GM18508 (cell line): ENCODE results near the gene HPD.

Experiments used
- ATAC-seq: cut with Tn5 transposase; IDR thresholded peaks from one replicate; pipeline ENCODE4 v1.9.1; 2021; ENCODE audit warnings: moderate number of reproducible peaks; ENCODE audit not compliant: insufficient read depth, unreplicated experiment

The HPD gene

DNA sequence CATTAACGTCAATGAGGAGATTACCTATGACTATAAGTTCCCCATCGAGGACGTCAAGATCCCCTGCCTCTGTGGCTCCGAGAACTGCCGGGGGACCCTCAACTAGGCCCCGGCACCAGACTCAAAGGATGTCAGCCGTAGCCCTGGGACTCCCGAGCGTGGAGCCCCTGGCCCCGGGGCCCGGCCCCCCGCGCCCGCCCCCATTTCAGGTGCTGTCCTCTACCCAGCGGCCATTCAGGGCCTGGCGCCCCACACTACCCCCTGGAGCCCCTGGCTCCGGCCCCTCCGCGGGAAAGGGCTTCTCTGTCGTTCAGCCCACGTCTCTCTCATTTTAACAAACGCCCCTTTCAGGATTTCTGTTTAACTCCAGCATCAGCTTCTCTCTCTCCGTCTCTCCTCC lies 28.5 kb downstream of the HPD start:
- no peak for ATAC-seq

- ATAC-seq: no peak
Observed at GRCh38 chr12:121829250-121829918, 29.3 kb downstream of the HPD start.

GRCh38 chr12:121828826-121829225 lies 29.8 kb downstream of the HPD start:
- no peak for ATAC-seq

GRCh38 chr12:121828306-121828705 lies 30.4 kb downstream of the HPD start:
- no peak for ATAC-seq

GRCh38 chr12:121827351-121828099 lies 31.1 kb downstream of the HPD start:
- no peak for ATAC-seq

- no peak for ATAC-seq
Observed at GRCh38 chr12:121826318-121827150, 32.1 kb downstream of the HPD start.

- no peak for ATAC-seq
Observed at GRCh38 chr12:121825041-121825523, 33.6 kb downstream of the HPD start.

DNA sequence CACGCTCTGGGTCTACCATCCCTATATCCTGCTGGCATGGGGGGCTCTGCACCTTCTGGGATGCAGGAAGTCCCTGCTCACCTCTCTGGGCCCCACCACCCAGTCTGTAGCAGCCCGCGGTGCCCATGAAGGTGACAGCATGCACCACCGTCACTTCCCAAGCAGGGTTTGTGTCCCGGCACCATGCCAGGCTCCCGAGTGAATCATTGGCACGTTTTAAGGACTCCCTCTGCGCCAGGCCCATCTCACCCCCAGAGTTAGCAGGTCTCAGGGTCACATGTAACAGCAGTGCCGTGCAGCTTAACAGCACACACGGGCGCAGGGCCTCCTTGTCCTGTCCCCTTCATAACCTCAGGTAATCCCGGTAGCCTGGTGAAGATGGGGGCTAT lies 34.9 kb downstream of the HPD start:
- no peak for ATAC-seq

GRCh38 chr12:121823101-121823726 lies 35.4 kb downstream of the HPD start:
- no peak for ATAC-seq

- no peak for ATAC-seq
Observed at GRCh38 chr12:121822393-121823100, 36.1 kb downstream of the HPD start.

DNA sequence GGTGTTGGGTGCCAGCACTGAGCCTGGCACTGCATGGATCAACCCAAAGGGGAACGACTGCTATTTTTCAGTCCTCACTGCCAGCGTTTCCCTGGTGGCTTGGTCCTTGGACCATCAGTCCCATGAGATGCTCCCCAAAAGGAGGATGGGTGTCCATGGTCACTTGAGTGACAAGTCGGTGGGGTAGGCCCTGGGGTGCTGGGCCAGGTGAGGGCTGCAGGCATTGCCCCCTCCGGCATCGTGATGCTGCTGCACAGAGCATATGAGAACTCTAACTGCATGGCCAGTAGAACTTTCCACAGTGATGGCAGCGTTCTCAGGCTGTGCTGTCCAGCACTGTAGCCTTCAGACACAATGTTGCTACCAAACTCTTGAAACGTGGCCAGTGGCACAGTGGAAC lies 38.6 kb downstream of the HPD start:
- no peak for ATAC-seq

DNA sequence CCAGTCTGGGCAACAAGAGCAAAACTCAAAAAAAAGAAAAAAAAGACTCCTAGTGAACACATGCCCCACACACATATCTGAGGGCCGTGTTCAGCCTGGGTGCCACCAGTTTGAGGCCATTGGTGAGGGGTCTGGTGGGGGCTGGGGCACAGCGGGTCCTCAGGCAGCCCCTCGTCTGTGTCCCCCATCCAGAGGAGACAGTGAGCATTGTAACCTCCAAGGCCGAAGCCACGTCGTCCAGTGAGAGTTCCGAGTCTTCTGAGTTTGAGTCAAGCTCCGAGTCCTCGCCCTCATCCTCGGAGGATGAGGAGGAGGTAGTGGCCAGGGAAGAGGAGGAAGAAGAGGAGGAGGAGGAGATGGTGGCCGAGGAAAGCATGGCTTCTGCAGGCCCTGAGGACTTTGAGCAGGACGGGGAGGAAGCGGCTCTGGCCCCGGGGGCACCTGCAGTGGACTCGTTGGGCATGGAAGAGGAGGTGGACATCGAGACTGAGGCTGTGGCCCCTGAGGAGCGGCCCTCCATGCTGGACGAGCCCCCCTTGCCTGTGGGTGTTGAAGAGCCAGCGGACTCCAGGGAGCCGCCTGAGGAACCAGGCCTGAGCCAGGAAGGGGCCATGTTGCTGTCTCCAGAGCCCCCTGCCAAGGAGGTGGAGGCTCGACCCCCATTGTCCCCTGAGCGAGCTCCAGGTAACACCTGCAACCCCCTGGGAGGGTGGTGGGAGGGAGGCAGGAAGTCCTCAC lies 39.3 kb downstream of the HPD start:
- no peak for ATAC-seq

DNA sequence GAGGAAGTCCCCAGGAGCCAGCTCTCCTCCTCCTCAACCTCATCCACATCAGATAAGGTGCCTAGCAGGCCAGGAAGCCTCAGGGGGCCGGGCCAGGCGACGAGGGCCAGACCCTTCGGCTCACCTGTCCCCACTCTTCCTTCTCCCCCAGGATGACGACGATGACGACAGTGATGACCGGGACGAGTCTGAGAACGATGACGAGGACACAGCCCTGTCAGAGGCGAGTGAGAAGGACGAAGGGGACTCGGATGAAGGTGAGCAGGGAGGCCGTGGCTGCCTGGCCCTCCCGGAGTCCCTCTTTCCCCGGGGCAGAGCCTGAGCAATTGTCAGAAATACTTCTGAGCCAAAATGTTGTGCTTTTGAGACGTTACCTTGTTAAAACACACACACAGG lies 41.0 kb downstream of the HPD start:
- no peak for ATAC-seq

DNA sequence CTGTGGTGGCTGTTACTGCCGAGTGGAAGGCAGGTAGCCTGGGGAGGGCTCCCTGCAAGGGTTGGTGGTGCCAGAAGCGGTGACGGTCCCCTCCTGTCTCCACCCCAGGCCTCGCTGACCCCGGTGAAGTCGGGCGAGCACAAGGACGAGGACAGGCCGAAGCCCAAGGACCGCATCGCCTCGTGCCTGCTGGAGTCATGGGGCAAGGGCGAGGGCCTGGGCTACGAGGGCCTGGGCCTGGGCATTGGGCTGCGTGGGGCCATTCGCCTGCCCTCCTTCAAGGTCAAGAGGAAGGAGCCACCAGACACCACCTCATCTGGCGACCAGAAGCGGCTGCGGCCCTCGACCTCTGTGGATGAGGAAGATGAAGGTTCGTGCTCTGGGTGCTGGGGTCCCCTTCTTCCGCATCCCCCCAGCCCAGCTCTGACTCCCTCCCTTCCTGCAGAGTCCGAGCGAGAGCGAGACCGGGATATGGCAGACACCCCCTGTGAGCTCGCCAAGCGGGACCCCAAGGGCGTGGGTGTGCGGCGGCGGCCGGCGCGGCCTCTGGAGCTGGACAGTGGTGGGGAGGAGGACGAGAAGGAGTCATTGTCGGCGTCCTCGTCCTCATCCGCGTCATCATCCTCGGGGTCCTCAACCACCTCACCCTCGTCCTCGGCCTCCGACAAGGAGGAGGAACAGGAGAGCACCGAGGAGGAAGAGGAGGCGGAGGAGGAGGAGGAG lies 41.6 kb downstream of the HPD start:
- ATAC-seq: no peak

DNA sequence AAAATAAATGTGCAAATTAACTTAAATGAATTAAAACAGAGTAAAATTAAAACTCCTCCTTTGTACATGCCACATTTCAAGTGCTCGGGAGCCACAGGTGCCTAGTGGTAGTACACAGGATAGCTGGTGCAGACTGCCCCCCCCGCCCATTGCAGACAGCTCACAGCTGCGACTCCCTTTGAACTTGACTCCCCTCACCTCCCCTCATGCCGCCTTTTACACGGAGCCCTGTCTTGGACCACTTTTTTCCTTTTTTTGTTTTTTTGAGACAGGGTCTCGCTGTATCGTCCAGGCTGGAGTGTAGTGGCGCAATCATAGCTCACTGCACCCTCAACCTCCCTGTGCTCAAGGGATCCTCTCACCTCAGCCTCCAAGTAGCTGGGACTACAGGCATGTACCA lies 43.4 kb downstream of the HPD start:
- no peak for ATAC-seq

- no peak for ATAC-seq
Observed at GRCh38 chr12:121814429-121815119, 44.1 kb downstream of the HPD start.

GRCh38 chr12:121813951-121814350 lies 44.7 kb downstream of the HPD start:
- ATAC-seq: no peak
